Measurements from ENCODE around the gene EGR2. TPM values are rescaled to one million over a fixed set of nuclear protein-coding genes. Genes with fewer than 3 reads are reported as not detected.

The EGR2 gene
- under 1 TPM; under 0.01 to 0.34 TPM for total RNA-seq

DNA sequence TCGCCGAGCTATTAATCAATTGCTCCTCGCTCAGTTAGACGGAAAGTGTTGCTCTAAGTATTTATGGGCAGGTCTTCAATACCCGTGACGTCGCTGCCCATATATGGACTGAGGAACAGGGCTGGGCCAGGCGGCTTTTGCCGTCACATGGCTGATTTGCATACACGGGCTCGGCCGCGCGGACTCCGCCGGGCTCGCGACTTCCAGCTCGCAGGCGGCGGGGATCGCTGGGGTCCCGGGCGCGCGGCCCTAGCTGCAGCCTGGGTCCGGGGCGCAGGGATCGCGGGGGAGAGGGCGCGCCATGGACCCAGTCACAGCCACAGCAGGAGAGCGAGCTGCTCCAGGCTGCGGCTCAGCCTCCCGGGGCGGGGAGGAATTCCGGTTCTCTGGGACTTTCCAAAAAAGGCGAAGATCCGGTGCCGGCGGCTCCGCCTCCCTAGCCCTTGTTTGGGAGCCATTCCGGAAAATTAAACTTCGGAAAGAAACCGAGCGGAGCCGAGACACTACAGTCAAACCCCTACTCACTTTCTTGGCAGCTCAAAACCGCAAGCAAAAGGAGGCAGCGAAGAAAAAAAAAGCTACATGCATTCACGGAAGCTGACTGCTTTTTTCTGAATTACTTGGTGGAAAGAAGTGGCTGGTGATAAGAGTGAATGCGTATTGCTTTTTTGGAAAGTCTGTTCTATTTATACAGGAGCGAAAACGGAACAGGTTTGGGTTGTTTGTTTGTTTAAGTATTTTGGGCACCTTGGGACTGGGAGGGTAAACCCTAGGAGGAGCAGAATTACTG is at the start of gene EGR2:
EGR2 (minus strand) TSS at position 36 of the 790 bp plus-strand sequence. CDS start 337 bp downstream, outside the sequence.

DNA sequence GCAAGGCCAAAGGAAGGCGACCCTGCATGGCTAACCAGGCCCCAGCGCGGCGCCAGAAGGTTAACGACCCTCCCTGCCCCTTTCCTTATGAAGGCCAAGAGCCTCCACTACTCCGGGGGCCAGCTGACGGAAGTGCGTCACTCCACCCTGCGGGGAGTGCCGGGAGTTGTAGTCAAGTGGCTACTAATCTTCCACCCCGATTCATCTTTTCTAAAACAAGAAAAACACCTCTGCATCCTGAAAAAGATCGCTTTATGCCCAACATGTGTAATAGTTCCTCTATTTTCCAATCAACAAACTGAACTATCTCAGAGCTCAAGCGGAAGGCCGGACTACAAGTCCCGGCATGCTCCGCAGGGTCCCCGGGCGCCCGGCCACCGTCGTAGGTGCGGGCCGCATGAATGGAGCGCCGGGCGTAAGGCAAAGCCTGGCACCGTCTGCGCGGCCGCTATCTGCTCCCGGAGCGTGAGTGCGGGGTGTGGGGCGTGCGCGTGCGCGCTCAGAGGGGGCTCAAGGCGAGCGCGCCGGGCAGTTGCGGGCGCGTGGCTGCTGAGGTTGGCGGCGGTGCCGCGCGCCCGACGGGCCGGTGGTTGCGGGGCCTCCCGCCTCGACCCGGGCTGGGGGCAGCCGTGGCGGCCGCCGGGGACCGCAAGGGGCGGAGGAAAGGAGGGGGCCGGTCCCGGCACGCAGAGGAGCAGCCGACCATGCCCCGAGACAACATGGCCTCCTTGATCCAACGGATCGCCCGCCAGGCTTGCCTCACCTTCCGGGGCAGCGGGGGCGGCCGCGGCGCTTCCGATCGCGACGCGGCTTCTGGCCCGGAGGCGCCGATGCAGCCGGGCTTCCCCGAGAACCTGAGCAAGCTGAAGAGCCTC is 11.6 kb downstream of the EGR2 start, which contains the start of gene ADO:
ADO (plus strand) TSS at position 365 of the 875 bp plus-strand sequence; CDS start at position 705, 340 bp downstream.

Other genes starting within 250 kb of the EGR2 start
- gene ADO, start 11.6 kb downstream of the EGR2 start, total RNA-seq: 10 to 100 TPM; 23.7 to 28.0 TPM